K562 (cell line): ENCODE data around the gene WDR31. TPM values are rescaled to one million over a fixed set of nuclear protein-coding genes. Genes with fewer than 3 reads are reported as not detected.

Source experiments
- BRF1 ChIP-seq: IDR thresholded peaks from 3 replicates; pipeline ENCODE4 v1.6.1; 2011; ENCODE audit warnings: borderline replicate concordance, mild to moderate bottlenecking; ENCODE audit not compliant: insufficient read length; ENCODE audit errors: extremely low read depth
- CBX5 ChIP-seq: IDR thresholded peaks from 2 replicates; pipeline ENCODE4 v1.6.1; 2014; ENCODE audit warnings: low read depth, borderline replicate concordance
- CEBPG ChIP-seq, 3 experiments: fragments of 200-800 bp in 1 of 3; sonication (Bioruptor generic) in 1 of 3; sonication (generic) in 1 of 3; formaldehyde crosslinking in 1 of 3; IDR thresholded peaks in 2 of 3; conservative IDR thresholded peaks in 1 of 3; 2 replicates each; pipeline versions ENCODE4 v1.6.1 to v1.8.0; 2016 to 2022; ENCODE audit warnings: missing compliant biosample characterization in 2 of 3, missing genetic modification characterization in 2 of 3, mild to moderate bottlenecking in 1 of 3, missing genetic modification reagents in 1 of 3
- DPF2 ChIP-seq: fragments of 450-650 bp; IDR thresholded peaks from 2 replicates; pipeline ENCODE4 v1.6.1; 2016
- ELF1 ChIP-seq: fragments of 200-800 bp; sonication (Bioruptor generic); IDR thresholded peaks from 2 replicates; pipeline ENCODE4 v1.6.1; 2016; ENCODE audit warnings: missing genetic modification characterization, missing compliant biosample characterization
- ELK3 ChIP-seq: fragments of 450-650 bp; formaldehyde crosslinking; IDR thresholded peaks from 2 replicates; pipeline ENCODE4 v1.4.0; 2020; ENCODE audit warnings: mild to moderate bottlenecking
- ETV5 ChIP-seq: sonication (generic); formaldehyde crosslinking; IDR thresholded peaks from 2 replicates; pipeline ENCODE4 v1.4.0; 2020; ENCODE audit warnings: low read depth, mild to moderate bottlenecking, missing genetic modification reagents
- FOXO4 ChIP-seq: fragments of 450-650 bp; formaldehyde crosslinking; IDR thresholded peaks from 2 replicates; pipeline ENCODE4 v1.4.0; 2020; ENCODE audit warnings: mild to moderate bottlenecking, moderate library complexity
- GABPB2 ChIP-seq: fragments of 250-450 bp; sonication (Bioruptor Pico); conservative IDR thresholded peaks from 2 replicates; pipeline ENCODE4 v1.5.1; 2021; ENCODE audit warnings: mild to moderate bottlenecking
- HLTF ChIP-seq: fragments of 450-650 bp; IDR thresholded peaks from 2 replicates; pipeline ENCODE4 v1.6.1; 2016
- KLF1 ChIP-seq: fragments of 450-650 bp; IDR thresholded peaks from 2 replicates; pipeline ENCODE4 v1.6.1; 2016; ENCODE audit warnings: missing genetic modification characterization, missing compliant biosample characterization
- MAFK ChIP-seq: IDR thresholded peaks from 2 replicates; pipeline ENCODE4 v1.6.1; 2011; ENCODE audit warnings: low read length, improper control_type of control experiment
- MLX ChIP-seq, 2 experiments: fragments of 450-650 bp in 1 of 2; sonication (generic) in 1 of 2; formaldehyde crosslinking; conservative IDR thresholded peaks; 2 replicates each; pipeline versions ENCODE4 v1.4.0 to v1.8.1; 2020 to 2022; ENCODE audit warnings: mild to moderate bottlenecking in 1 of 2, missing genetic modification reagents in 1 of 2
- NCOA6 ChIP-seq: fragments of 450-650 bp; IDR thresholded peaks from 2 replicates; pipeline ENCODE4 v1.6.1; 2017; ENCODE audit warnings: mild to moderate bottlenecking
- RERE ChIP-seq: sonication (generic); formaldehyde crosslinking; IDR thresholded peaks from 2 replicates; pipeline ENCODE4 v1.8.0; 2023; ENCODE audit warnings: missing genetic modification reagents, mild to moderate bottlenecking, borderline replicate concordance
- SMC3 ChIP-seq: conservative IDR thresholded peaks from 2 replicates; pipeline ENCODE4 v1.6.1; 2011; ENCODE audit warnings: low read depth, low read length, improper control_type of control experiment; ENCODE audit not compliant: insufficient read depth
- SP1 ChIP-seq: sonication (generic); formaldehyde crosslinking; IDR thresholded peaks from 2 replicates; pipeline ENCODE4 v1.8.1; 2022; ENCODE audit warnings: mild to moderate bottlenecking, missing genetic modification reagents
- SRSF3 ChIP-seq: fragments of 200-400 bp; formaldehyde crosslinking; IDR thresholded peaks from 2 replicates; pipeline ENCODE4 v1.6.1; 2016; ENCODE audit warnings: mild to moderate bottlenecking, low read length, moderate library complexity; ENCODE audit not compliant: insufficient read depth
- TARDBP ChIP-seq: fragments of 450-650 bp; IDR thresholded peaks from 2 replicates; pipeline ENCODE4 v1.6.1; 2016
- WHSC1 ChIP-seq: IDR thresholded peaks from one replicate; pipeline ENCODE4 v1.6.1; 2012; ENCODE audit warnings: low read length, control low read depth, inconsistent platforms
- ZNF282 ChIP-seq: sonication (generic); formaldehyde crosslinking; IDR thresholded peaks from 2 replicates; pipeline ENCODE4 v1.8.1; 2023; ENCODE audit warnings: missing genetic modification reagents
- polyA plus RNA-seq, 8 experiments: library from polyadenylated mRNA; depleted of rRNA in 4 of 8; stranded (reverse) in 5 of 8; unstranded in 3 of 8; fragments of >200 nt; fragmentation: Nextera tagmentation in 2 of 8; fragmentation: Illumina TruSeq in 1 of 8; extraction: Ambion mirVana in 2 of 8; extraction: Trizol in 1 of 8; gene quantifications; 2 replicates each; pipeline versions ENCODE4 v1.2.1 to v1.2.3, GENCODE V29; 2011 to 2014; ENCODE audit warnings: inconsistent platforms in 1 of 8, missing spikeins in 1 of 8
- total RNA-seq, 7 experiments: library from RNA; depleted of rRNA in 6 of 7; stranded (reverse); fragments of >200 nt in 6 of 7; fragmentation: Illumina TruSeq in 2 of 7; extraction: Trizol in 2 of 7; gene quantifications; 2 replicates each; pipeline versions ENCODE4 v1.2.1 to v1.2.3, GENCODE V29; 2011 to 2021; ENCODE audit warnings: low replicate concordance in 1 of 7

Gene WDR31
- total and polyA plus RNA-seq, 9 of the 15 experiments (the other 6 are each of a cell fraction or from before 2014, with no cell fraction given) = 0.35 to 1.8 (median 0.95) TPM

GRCh38 chr9:113299800-113300292, 40.2 kb downstream of the WDR31 start (continued):
- TF ChIP-seq ELF1 (tag) (peak; percentile 83), ETV5 (no peak), SP1 (CRISPR knock-in tag) (no peak), WHSC1 (no peak), ZNF282 (no peak), ELK3 (no peak), TARDBP (no peak), BRF1 (no peak), FOXO4 (CRISPR knock-in tag) (no peak), CBX5 (no peak), HLTF (no peak), MLX (CRISPR knock-in tag; conservative IDR thresholded peaks at IDR 0.05) (no peak), DPF2 (0 out of 2 replicates have a peak, but pooled peaks have one; percentile 41), RERE (no peak), SRSF3 (no peak), SMC3 (no peak), NCOA6 (no peak), CEBPG (CRISPR knock-in tag; IDR thresholded peaks at IDR 0.05) (no peak), CEBPG (tag; conservative IDR thresholded peaks at IDR 0.05 in 1 of 2, IDR thresholded peaks at IDR 0.05 in 1 of 2) (0 out of 4 replicates have a peak, but pooled peaks of 1 of the 2 experiments have one; percentile 20), GABPB2 (CRISPR knock-in tag) (no peak), KLF1 (tag) (no peak), MAFK (no peak)
